GM19397 (cell line): ENCODE measurements around the gene POU5F1.
"Not testable (repeated sequence)": the region's sequence is repeated elsewhere in the genome, so short reads cannot be mapped to it uniquely, and the experiment has no call there.

Source experiments
- ATAC-seq: cut with Tn5 transposase; IDR thresholded peaks from one replicate; pipeline ENCODE4 v1.9.1; 2021; ENCODE audit warnings: mild to moderate bottlenecking, moderate library complexity; ENCODE audit not compliant: unreplicated experiment

Gene POU5F1

GRCh38 chr6:31192431-31193105 lies 22.1 kb upstream of the POU5F1 start:
- not testable (repeated sequence) for ATAC-seq

GRCh38 chr6:31190488-31190887 lies 20.0 kb upstream of the POU5F1 start:
- no peak for ATAC-seq

DNA sequence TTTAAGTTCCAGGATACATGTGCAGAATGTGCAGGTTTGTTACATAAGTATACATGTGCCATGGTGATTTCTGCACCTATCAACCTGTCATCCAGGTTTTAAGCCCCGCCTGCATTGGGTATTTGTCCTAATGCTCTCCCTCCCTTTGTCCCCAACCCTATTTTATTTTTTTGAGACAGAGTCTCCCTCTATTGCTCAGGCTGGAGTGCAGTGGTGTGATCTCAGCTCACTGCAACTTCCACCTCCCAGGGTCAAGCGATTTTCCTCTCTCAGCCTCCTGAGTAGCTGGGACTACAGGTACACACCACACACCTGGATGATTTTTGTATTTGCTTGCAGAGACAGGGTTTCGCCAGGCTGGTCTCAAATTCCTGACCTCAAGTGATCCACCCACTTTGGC lies 18.7 kb upstream of the POU5F1 start:
- not testable (repeated sequence) for ATAC-seq

GRCh38 chr6:31187780-31188194 lies 17.3 kb upstream of the POU5F1 start:
- no peak for ATAC-seq

DNA sequence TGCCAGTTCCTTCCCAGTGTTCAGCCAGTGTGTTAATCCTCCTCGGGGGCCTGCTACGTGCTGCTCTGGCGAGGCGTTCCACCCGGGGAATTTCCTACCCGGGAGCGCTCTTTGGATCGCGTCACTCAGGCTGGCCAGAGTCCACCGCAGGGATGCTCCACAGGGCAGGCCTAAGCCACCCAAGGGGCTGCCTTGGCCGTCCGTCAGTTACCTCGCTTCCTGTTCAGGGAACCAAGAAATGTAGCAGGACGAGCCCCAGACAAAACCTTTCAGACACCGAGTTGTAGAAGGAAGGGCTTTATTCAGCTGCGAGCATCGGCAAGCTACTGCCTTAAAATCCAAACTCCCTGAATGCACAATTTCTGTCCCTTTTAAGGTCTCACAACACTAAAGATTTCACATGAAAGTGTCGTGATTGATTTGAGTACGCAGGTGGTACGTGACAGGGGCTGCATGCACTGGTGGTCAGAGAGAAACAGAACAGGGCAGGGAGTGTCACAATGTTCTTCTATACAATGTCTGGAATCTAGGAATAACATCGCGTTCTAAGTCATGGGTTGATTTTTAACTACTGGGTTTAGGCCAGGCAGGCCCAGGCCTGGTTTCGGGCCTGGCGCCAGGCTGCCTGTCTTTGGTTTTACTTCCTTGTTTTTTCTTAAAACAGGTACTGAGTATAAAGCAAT lies 15.7 kb upstream of the POU5F1 start:
- ATAC-seq = no peak

DNA sequence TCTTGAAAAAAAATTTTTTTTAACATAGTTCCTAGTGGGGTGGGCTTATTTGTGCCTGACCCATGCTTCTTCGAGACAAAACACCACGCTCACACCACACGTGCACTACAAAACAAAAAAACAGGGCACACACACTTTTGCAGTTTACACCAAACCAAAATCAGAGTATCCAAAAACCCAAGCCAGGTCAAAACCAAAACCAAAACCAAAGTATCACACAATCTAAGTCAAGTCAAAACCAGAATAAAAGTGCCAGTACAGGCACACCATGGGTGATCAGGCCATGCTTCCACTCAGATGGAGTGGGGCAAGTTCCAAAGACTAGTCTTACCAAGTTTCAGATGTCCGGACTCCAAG lies 15.2 kb upstream of the POU5F1 start:
- ATAC-seq = not testable (repeated sequence)

DNA sequence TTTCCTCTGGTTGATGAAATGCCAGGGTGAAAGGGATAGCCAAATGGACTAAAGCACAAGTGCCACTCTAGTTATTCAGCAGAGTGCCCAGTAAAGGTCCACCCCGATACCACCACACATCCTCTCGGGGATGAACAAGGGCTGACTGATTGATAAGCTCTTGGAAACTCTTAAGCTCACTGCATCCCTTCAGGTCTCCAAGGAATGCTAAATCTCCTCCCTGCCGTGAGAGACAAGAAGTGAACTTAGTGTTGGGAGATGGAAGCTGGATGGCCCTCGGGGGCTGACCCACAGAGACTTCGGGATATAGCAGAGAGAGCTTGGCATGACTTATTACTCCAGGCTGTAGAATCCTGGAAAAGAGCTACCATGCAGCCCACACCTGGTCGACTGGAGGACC lies 13.4 kb upstream of the POU5F1 start:
- ATAC-seq = not testable (repeated sequence)

DNA sequence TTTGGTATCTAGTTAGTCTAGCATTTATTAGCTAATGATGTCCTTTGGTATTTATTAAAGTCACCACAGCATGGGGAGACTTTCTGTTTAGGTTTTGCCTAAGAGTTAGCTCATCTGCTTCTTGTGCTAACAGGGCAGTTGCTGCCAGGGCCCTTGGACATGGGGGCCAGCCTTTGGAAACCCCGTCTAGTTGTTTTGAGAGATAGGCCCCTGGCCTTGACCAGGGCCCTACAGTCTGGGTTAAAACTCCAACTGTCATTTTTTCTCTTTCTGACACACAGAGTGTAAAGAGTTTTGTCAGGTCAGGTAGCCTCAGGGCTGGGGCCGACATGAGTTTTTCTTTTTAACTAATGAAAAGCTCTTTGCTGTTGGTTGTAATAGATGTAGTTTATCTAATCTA lies 12.8 kb upstream of the POU5F1 start:
- ATAC-seq = not testable (repeated sequence)

- no peak for ATAC-seq
Measured at GRCh38 chr6:31180500-31180899, 10.0 kb upstream of the POU5F1 start.

DNA sequence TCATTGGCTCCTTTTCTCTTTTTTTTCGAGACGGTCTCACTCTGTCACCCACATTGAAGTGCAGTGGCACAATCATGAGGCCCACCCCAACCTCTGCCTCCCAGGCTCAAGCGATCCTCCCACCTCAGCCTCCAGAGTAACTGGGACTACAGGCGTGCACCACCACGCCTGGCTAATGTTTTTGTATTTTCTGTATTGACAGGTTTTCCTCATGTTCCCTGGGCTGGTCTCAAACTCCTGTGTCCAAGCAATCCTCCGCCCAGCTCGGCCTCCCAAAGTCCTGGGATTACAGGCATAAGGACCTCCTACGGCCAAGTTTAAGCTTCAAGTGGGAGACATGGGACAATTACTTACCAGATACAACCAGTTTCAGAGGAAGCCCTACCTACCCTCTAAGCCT lies 9.4 kb upstream of the POU5F1 start:
- no peak for ATAC-seq

- no peak for ATAC-seq
Measured at GRCh38 chr6:31179042-31179386, 8.5 kb upstream of the POU5F1 start.

GRCh38 chr6:31178143-31179041 lies 7.9 kb upstream of the POU5F1 start:
- no peak for ATAC-seq

DNA sequence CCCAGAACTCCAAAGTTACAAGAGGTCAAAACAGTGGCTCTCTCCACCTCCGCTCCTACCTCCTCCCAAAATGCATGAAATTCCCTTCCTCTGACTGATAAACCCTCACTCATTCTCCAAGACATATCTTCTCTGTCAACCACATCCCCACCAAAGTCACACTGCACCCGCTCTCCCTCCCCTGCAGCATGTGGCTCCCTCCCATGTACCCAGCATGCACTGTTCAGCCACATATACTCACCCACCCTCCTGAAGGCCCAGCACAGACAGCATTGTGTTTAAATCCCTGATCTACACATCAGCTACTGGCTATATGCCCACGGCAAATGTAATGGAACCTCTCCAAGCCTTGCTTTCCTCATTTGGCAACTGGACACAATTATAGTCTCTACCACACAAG lies 5.5 kb upstream of the POU5F1 start:
- ATAC-seq = no peak

GRCh38 chr6:31174378-31174777 lies 3.9 kb upstream of the POU5F1 start:
- ATAC-seq = no peak

- ATAC-seq = no peak
Measured at GRCh38 chr6:31173406-31173805, 2.9 kb upstream of the POU5F1 start.

DNA sequence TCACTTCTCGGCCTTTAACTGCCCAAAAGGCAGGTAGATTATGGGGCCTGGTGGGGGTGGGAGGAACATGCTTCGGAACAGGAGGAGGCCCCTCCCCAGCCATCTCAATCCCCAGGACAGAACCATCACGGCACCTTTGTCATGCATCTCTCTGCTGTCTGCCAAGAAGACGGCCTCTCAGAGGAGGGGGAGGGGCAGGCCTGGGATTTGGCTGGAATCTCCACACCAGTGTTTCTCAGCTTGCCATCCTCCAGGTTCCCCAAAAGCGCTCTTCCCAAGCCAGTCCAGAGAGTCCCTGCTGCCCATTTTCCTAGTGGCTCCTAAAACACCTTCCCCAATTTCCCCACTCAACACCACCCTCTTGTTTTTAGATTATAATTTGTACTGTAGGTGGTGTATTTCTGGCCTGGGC lies 2.5 kb upstream of the POU5F1 start:
- no peak for ATAC-seq

- no peak for ATAC-seq
Measured at GRCh38 chr6:31171931-31172905, 1.7 kb upstream of the POU5F1 start.

DNA sequence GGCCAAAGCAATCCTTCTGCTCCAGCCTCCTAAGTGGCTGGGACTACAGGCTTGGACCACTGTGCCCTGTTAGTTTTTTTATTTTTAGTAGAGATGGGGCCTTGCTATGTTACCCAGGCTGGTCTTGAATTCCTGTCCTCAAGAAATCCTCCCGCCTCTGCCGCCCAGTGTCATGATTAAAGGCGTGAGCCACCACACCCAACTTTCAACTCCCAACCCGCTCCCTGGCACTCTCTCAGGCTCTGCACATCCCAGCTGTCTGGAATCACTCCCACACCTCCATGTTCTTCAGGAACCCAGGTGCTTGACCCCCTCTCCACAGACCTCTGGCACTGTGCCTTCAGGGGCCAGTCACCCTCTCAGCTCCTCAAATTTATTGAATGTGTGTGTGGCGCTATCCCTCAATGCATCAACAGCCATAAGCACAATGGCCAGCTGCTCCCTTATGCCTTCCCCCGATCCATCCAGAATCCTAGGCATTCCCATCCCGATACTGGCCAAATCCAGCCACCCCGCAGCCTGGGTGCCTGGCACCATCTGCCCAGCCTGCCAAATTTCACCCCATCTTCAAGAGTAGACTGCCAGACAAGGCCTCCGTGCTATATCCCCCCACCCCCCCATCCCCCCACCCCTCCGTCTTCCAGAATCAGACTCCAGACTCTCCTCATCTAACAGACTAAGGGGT lies 647 bp upstream of the POU5F1 start:
- ATAC-seq = no peak

DNA sequence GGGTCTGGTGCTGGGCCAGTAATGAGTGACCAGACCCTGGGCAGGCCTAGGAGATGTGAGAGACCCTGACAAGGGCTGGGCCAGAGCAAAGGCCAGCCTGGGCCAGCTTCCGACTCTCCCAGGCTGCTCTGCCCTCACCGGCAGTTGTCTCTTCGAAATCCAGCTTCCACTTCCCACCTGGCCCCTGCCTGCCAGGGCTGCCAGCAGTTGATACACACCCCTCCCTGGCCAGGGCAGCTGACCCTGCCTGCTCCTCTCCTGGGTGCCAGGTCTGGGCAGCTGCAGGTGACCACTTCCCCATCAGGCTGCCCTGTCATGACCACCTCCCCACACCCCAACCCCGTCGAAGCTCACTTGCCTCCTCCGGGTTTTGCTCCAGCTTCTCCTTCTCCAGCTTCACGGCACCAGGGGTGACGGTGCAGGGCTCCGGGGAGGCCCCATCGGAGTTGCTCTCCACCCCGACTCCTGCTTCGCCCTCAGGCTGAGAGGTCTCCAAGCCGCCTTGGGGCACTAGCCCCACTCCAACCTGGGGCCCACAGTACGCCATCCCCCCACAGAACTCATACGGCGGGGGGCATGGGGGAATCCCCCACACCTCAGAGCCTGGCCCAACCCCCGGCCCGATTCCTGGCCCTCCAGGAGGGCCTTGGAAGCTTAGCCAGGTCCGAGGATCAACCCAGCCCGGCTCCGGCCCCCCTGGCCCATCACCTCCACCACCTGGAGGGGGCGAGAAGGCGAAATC lies 453 bp downstream of the POU5F1 start:
- ATAC-seq = not testable (repeated sequence)
